ENCODE results near the gene WNT7A.

Gene WNT7A

DNA sequence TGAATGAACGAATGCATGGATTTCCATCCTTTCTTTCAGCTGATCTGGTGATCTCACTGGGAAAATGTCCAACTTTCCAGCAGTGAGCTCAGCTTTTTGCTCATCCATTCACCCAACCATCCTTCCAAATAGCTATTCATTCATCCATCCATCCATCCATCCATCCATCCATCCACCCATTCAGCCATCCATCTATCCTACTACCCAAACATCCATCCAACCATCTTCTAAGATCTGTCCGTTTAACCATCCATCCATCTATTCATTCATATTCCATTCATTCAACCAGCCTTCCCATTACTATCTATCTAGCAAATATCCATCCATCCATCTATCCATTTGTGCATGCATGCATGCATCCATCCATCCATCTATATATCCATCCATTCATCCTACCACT is 39.4 kb downstream of the WNT7A start:
- no peaks in the 10 kb centered on the region for H3K9me3 ChIP-seq (ENCODE audit: insufficient read depth, low read depth, low read length)
- H3K36me3 ChIP-seq (ENCODE audit: insufficient read depth, low read length) = no peaks in the 10 kb centered on the region
- H3K4me2 ChIP-seq (ENCODE audit: low read depth, low read length, poor library complexity, severe bottlenecking) = no peak overlapping the region
- no peaks in the 10 kb centered on the region for H4K20me1 ChIP-seq (ENCODE audit: insufficient read depth, low read length, poor library complexity, severe bottlenecking)
- H2AFZ ChIP-seq (ENCODE audit: low read length) = no peak overlapping the region
- no peak overlapping the region for H3K4me3 ChIP-seq (ENCODE audit: low read length, poor library complexity, severe bottlenecking)
- H3K4me1 ChIP-seq (ENCODE audit: insufficient read depth, low read length, poor library complexity, severe bottlenecking) = no peaks in the 10 kb centered on the region
- H3K27me3 ChIP-seq (ENCODE audit: insufficient read depth, low read length, poor library complexity, severe bottlenecking) = no peaks in the 10 kb centered on the region
- H3K9ac ChIP-seq (ENCODE audit: low read depth, low read length, poor library complexity, severe bottlenecking) = no peak overlapping the region
- no peaks in the 10 kb centered on the region for H3K79me2 ChIP-seq (ENCODE audit: insufficient read depth, low read length)
- TF ChIP-seq, protein P1, sequence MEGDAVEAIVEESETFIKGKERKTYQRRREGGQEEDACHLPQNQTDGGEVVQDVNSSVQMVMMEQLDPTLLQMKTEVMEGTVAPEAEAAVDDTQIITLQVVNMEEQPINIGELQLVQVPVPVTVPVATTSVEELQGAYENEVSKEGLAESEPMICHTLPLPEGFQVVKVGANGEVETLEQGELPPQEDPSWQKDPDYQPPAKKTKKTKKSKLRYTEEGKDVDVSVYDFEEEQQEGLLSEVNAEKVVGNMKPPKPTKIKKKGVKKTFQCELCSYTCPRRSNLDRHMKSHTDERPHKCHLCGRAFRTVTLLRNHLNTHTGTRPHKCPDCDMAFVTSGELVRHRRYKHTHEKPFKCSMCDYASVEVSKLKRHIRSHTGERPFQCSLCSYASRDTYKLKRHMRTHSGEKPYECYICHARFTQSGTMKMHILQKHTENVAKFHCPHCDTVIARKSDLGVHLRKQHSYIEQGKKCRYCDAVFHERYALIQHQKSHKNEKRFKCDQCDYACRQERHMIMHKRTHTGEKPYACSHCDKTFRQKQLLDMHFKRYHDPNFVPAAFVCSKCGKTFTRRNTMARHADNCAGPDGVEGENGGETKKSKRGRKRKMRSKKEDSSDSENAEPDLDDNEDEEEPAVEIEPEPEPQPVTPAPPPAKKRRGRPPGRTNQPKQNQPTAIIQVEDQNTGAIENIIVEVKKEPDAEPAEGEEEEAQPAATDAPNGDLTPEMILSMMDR (conservative IDR thresholded peaks at IDR 0.05; ENCODE audit: low read length) = no peak
- TF ChIP-seq EZH2phosphoT487 (IDR thresholded peaks at IDR 0.05; ENCODE audit: borderline replicate concordance) = no peak
- no peaks in the 10 kb centered on the region for H3F3A ChIP-seq (ENCODE audit: low read depth)
- H3K9me2 ChIP-seq (replicated peaks; ENCODE audit: low read depth, low read length) = no peaks in the 10 kb centered on the region

DNA sequence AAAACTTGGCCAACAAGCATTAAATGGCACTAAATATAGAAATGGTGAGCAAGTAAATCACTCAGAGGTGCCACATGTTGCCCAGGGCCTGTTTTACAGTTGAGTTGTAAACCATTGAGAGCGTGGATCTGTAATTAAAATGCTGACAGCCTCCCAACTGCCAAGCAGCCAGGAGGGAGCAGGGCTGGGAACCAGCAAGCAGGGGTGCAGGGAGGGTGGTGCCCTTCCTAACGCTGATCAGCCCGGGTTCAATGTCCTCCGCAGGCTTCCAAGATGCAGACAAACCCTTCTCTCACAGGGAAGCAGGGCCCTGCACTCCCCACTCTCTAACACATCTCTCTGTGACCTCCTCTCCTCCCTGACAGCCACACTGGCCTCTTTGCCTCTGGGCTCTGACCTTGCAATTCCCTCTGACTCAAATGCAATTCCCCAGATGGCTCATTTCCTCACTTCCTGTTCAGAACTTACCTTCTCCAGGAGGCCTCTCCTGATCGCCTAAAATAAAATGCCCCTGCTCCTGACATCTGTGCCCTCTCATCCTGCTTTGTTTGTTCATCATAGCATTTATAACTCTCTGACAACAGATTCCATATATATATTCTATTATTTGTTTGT is 40.0 kb downstream of the WNT7A start:
- no peak overlapping the region for H2AFZ ChIP-seq (ENCODE audit: low read length)
- no peak overlapping the region for H3K4me3 ChIP-seq (ENCODE audit: low read length, poor library complexity, severe bottlenecking)
- H3K9ac ChIP-seq (ENCODE audit: low read depth, low read length, poor library complexity, severe bottlenecking) = no peak overlapping the region
- no peaks in the 10 kb centered on the region for H3K9me3 ChIP-seq (ENCODE audit: insufficient read depth, low read depth, low read length)
- no peaks in the 10 kb centered on the region for H3F3A ChIP-seq (ENCODE audit: low read depth)
- no peaks in the 10 kb centered on the region for H3K36me3 ChIP-seq (ENCODE audit: insufficient read depth, low read length)
- H3K4me2 ChIP-seq (ENCODE audit: low read depth, low read length, poor library complexity, severe bottlenecking) = no peak overlapping the region
- H4K20me1 ChIP-seq (ENCODE audit: insufficient read depth, low read length, poor library complexity, severe bottlenecking) = no peaks in the 10 kb centered on the region
- H3K79me2 ChIP-seq (ENCODE audit: insufficient read depth, low read length) = no peaks in the 10 kb centered on the region
- no peaks in the 10 kb centered on the region for H3K4me1 ChIP-seq (ENCODE audit: insufficient read depth, low read length, poor library complexity, severe bottlenecking)
- TF ChIP-seq, protein P1 (conservative IDR thresholded peaks at IDR 0.05; ENCODE audit: low read length) = no peak
- TF ChIP-seq EZH2phosphoT487 (IDR thresholded peaks at IDR 0.05; ENCODE audit: borderline replicate concordance) = no peak
- no peaks in the 10 kb centered on the region for H3K9me2 ChIP-seq (replicated peaks; ENCODE audit: low read depth, low read length)
- H3K27me3 ChIP-seq (ENCODE audit: insufficient read depth, low read length, poor library complexity, severe bottlenecking) = no peaks in the 10 kb centered on the region

DNA sequence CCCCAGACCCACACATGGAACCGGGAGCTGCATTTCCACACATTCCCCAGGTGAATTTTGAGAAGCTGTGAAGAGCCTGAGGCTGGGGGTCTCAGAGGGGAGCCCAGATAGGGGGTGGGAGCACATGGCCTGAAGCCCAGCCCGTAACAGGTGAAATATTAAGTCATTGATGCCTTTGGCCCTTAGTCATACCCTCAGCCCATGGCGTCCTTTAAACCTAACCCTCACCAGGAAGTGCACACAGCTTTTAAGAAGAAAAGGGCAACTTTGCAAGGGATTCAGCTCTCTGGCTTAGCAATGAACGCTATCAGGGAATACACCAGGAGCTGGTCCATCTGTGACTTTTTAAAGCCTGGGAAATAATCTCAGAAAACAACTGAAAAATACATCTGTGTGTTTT is 40.6 kb downstream of the WNT7A start:
- H3K79me2 ChIP-seq (ENCODE audit: insufficient read depth, low read length) = no peaks in the 10 kb centered on the region
- H2AFZ ChIP-seq (ENCODE audit: low read length) = no peak overlapping the region
- H3K4me2 ChIP-seq (ENCODE audit: low read depth, low read length, poor library complexity, severe bottlenecking) = no peak overlapping the region
- H3K27me3 ChIP-seq (ENCODE audit: insufficient read depth, low read length, poor library complexity, severe bottlenecking) = no peaks in the 10 kb centered on the region
- H3K9me2 ChIP-seq (replicated peaks; ENCODE audit: low read depth, low read length) = no peaks in the 10 kb centered on the region
- H3F3A ChIP-seq (ENCODE audit: low read depth) = no peaks in the 10 kb centered on the region
- TF ChIP-seq, protein P1 (conservative IDR thresholded peaks at IDR 0.05; ENCODE audit: low read length) = no peak
- TF ChIP-seq EZH2phosphoT487 (IDR thresholded peaks at IDR 0.05; ENCODE audit: borderline replicate concordance) = no peak
- H3K9ac ChIP-seq (ENCODE audit: low read depth, low read length, poor library complexity, severe bottlenecking) = no peak overlapping the region
- H4K20me1 ChIP-seq (ENCODE audit: insufficient read depth, low read length, poor library complexity, severe bottlenecking) = no peaks in the 10 kb centered on the region
- no peaks in the 10 kb centered on the region for H3K4me1 ChIP-seq (ENCODE audit: insufficient read depth, low read length, poor library complexity, severe bottlenecking)
- H3K4me3 ChIP-seq (ENCODE audit: low read length, poor library complexity, severe bottlenecking) = no peak overlapping the region
- H3K9me3 ChIP-seq (ENCODE audit: insufficient read depth, low read depth, low read length) = no peaks in the 10 kb centered on the region
- H3K36me3 ChIP-seq (ENCODE audit: insufficient read depth, low read length) = no peaks in the 10 kb centered on the region
